GM21576 (cell line): ENCODE data around the gene FFAR3.
"Not testable (repeated sequence)": the region's sequence is repeated elsewhere in the genome, so short reads cannot be mapped to it uniquely, and the experiment has no call there.

Experiments used
- ATAC-seq: cut with Tn5 transposase; IDR thresholded peaks from one replicate; pipeline ENCODE4 v1.9.1; 2021; ENCODE audit warnings: mild to moderate bottlenecking, moderate library complexity; ENCODE audit not compliant: unreplicated experiment

FFAR3 gene

GRCh38 chr19:35349614-35350521 is 8.4 kb upstream of the FFAR3 start:
- ATAC-seq, result no peak

DNA sequence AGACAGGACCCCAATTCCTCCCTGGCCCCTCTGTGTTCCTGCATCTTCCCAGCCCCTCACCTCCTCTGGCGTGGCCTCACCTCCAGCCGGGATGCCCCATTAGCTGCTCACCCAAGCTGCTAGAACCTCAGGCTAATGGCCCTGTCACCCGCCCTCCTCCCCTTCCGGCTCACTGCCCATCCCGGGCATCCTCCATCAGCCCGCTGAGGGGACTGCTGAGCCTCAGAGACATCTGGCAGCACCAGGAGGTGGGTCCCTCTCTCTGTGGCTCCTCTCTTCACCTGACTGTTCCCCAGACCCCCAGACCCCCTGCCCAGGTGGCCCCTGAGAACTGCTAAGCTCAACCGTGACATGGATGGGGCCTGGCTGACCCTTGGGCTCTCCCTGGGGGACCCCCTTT is 7.7 kb upstream of the FFAR3 start:
- ATAC-seq, result no peak

GRCh38 chr19:35351411-35352176 is 6.7 kb upstream of the FFAR3 start:
- ATAC-seq, result no peak

- ATAC-seq, result no peak
Observed at GRCh38 chr19:35352177-35352447, 6.1 kb upstream of the FFAR3 start.

DNA sequence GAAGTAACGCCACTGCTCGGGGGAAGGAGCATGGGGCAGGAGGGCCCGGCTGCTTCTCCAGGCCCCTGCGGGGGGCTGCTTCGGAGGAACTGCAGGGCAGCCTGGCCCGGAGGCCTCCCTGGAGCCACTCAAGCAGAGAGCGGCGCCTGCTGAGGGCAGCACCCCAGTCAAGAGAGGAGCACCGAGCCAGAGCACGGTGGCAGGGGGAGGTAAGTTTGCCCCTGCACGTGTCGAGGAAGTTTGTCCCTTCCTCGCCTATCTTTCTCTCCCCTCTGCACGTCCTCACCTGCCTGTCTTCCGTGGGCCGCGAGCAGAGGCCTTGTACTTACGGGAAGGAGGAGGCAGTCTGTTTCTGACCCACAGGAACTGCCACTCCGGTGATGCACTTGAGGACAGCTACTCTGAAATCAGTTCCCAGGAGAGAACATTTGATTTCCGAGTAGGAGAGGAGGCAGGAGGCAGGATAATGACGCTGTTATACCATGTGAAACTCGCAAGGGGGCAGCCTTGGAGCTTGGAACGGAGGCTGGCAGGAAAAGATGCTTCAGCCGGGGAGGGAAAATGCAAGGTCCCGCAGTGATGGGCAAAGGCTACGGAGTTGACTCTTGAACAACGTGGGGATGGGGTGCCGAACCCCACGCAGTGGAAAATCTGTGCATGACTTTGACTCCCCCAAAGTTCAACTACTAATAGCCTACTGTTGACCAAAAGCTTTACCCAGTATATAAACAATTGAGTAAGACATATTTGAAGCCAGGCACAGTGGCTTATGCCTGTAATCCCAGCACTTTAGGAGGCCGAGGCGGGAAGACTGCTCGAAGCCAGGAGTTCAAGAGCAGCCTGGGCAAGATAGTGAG is 5.6 kb upstream of the FFAR3 start:
- ATAC-seq, result no peak

DNA sequence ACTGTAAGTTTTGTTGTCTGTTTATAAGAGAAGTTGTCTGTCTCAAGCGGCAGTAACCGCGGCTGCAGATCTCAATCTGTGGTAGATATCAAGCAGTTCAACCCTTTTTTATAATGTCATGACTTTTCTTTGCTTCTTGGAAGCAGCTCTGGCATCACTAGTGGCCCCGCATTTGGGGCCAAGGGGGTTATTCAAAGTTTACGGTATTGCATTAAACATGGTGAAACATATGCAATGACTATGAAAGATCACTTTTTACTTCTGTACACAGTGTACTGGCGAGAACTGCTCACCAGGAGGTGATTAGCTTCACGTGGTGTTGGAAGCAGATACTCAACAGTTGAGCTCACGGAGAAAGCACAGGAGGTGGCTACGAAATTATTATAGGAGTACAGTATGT is 4.6 kb upstream of the FFAR3 start:
- no peak for ATAC-seq

DNA sequence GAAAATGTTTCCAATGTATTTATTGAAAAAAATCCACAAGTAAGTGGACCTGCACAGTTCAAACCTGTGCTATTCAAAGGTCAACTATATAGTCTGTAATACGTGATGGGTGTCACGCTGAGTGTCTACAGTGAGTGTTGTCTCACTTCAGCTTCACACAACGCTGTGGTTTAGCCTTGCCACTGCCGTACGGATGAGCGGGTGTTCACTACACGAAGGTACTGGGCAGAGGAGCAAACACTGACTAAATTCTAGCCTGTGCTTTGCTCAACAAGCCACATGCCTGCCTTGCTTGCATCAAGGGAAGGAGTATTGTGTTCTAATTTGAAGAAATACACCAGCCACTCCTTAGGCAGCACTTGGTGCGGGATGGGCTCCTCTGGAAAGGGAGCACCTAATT is 3.4 kb upstream of the FFAR3 start:
- no peak for ATAC-seq

DNA sequence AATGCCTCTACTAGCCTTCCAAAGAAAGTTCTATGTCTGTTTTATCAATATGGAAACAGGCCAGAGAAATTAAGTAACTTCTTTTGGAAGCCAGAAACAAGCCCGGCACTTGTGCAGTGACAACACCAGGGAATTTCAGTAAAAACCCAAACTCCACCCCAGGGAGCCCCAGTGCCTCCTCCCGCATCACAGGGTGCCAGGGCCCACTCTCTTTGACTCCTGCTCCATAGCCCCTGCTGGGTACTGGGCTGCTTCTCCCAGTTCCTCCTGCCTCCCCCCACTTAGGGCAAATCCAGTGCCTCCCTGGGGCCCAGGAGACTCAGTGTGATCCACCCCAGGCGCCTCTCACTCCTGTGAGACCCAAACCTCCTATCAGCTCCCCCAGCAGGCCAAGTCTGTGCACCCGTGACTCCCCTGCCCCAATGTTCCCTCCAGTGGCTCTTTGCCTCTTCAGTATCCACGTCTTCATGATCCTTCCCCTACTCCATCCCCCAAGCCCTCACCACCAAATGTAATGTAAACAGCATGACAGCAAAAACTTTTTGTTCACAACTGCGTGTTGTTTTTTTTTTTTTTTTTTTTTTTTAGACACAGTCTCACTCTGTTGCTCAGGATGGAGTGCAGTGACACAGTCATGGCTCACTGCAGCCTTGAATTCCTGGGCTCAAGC is 2.3 kb upstream of the FFAR3 start:
- ATAC-seq, result no peak

DNA sequence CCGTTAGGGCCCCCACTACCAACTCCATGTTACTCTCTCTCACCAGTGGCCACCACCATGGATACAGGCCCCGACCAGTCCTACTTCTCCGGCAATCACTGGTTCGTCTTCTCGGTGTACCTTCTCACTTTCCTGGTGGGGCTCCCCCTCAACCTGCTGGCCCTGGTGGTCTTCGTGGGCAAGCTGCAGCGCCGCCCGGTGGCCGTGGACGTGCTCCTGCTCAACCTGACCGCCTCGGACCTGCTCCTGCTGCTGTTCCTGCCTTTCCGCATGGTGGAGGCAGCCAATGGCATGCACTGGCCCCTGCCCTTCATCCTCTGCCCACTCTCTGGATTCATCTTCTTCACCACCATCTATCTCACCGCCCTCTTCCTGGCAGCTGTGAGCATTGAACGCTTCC is 574 bp downstream of the FFAR3 start:
- not testable (repeated sequence) for ATAC-seq

DNA sequence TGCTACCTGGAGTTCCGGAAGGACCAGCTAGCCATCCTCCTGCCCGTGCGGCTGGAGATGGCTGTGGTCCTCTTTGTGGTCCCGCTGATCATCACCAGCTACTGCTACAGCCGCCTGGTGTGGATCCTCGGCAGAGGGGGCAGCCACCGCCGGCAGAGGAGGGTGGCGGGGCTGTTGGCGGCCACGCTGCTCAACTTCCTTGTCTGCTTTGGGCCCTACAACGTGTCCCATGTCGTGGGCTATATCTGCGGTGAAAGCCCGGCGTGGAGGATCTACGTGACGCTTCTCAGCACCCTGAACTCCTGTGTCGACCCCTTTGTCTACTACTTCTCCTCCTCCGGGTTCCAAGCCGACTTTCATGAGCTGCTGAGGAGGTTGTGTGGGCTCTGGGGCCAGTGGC is 1.1 kb downstream of the FFAR3 start:
- not testable (repeated sequence) for ATAC-seq

DNA sequence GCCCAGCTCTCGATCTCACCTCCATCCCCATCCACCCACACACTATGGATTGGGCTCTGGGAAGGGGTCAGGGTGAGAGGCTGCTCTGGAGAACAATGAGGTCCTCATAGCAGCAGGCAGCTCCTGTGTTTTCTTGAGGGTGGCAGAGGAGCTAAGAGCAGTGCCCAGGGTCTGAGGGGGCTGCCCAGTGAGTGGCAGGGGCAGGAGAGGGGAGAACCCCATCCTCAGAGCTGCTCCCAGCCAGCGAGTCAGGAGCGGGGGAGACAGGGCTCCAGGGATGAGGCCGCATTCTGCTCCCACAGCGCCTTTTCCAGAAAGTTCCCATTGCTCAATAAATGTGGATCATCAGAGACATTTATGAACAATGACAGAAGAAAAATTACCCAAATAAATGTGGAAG is 1.8 kb downstream of the FFAR3 start:
- not testable (repeated sequence) for ATAC-seq

GRCh38 chr19:35360880-35361420 is 2.7 kb downstream of the FFAR3 start:
- ATAC-seq, result no peak

GRCh38 chr19:35362261-35363000 is 4.2 kb downstream of the FFAR3 start:
- ATAC-seq, result no peak

DNA sequence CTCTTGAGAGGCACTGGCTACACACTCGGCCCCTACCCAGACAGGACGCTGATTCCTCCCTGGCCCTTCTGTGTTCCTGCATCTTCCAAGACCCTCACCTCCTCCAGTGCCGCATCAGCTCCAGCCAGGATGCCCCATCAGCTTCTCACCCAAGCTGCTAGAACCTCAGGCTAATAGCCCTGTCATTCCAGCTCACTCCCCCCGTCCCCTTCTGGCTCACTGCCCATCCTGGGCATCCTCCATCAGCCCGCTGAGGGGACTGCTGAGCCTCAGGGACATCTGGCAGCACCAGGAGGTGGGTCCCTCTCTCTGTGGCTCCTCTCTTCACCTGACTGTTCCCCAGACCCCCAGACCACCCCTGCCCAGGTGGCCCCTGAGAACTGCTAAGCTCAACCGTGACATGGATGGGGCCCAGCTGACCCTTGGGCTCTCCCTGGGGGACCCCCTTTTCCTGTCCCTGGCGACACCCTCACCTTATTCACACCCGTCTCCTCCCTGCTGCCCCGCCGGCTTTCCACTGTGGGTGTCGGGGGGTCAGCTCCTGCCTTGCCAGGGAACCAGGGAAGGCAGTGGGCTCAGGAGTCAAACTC is 4.8 kb downstream of the FFAR3 start:
- no peak for ATAC-seq

- ATAC-seq, result no peak
Observed at GRCh38 chr19:35363711-35364425, 5.6 kb downstream of the FFAR3 start.

DNA sequence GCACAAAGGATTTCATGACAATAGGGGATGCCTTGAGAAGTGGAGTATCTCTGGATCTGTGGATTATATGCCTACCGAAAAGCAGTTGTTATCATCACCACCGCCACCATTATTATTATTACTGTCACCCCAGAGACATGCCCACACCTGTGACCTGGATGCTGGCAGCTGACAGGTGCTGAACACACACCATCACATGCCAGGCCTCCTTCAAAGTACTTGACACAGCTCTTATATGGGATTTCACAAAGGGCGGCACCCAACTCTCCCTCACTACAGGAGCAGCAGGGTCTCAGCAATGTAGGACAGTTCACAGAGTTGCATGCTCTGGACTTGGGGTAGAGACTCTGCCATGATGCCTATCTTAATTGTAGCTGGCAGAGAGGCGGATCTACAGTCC is 7.0 kb downstream of the FFAR3 start:
- ATAC-seq, result no peak

GRCh38 chr19:35368378-35368777 is 10.1 kb downstream of the FFAR3 start:
- ATAC-seq, result no peak

GRCh38 chr19:35369522-35369921 is 11.3 kb downstream of the FFAR3 start:
- ATAC-seq, result no peak

- ATAC-seq, result no peak
Observed at GRCh38 chr19:35370722-35371121, 12.5 kb downstream of the FFAR3 start, which contains the start of gene GPR42. Gene GPR42 (plus strand): TSS chr19:35371068. CDS start chr19:35371360, 292 bp downstream.
